Stimulated activated CD4-positive, alpha-beta T cell treated with anti-CD3 and anti-CD28 coated beads, Interleukin-15, amount 100 ng/mL, for 48 hours (primary cell): ENCODE results near the gene EME2.
A peak's percentile ranks its signal among the peaks of the same experiment; 100 is the strongest.

ENCODE experiments used
- DNase-seq, 2 donors: peaks; one replicate each; pipeline ENCODE4 v3.0.0-alpha.2; 2020; ENCODE audit warnings: low read depth in 2 of 2

The EME2 gene

DNA sequence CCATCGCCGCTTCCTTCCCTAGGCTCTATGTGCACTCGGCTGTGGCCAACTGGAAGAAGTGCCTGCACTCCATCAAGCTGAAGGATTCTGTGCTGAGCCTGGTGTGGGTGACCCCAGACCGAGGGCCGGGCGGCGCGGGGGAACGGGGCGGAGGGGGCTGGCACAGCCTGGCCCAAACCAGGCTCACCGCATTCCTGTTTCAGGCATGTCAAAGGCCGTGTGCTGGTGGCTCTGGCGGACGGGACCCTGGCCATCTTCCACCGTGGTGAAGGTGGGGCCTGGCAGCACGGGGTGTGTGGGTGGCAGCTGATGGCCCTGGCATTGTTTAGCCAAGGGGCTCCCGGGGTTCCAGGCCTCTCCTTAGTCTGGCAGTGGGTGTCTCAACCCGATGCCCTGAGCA lies 5.9 kb upstream of the EME2 start:
- DNase-seq = no peak

DNA sequence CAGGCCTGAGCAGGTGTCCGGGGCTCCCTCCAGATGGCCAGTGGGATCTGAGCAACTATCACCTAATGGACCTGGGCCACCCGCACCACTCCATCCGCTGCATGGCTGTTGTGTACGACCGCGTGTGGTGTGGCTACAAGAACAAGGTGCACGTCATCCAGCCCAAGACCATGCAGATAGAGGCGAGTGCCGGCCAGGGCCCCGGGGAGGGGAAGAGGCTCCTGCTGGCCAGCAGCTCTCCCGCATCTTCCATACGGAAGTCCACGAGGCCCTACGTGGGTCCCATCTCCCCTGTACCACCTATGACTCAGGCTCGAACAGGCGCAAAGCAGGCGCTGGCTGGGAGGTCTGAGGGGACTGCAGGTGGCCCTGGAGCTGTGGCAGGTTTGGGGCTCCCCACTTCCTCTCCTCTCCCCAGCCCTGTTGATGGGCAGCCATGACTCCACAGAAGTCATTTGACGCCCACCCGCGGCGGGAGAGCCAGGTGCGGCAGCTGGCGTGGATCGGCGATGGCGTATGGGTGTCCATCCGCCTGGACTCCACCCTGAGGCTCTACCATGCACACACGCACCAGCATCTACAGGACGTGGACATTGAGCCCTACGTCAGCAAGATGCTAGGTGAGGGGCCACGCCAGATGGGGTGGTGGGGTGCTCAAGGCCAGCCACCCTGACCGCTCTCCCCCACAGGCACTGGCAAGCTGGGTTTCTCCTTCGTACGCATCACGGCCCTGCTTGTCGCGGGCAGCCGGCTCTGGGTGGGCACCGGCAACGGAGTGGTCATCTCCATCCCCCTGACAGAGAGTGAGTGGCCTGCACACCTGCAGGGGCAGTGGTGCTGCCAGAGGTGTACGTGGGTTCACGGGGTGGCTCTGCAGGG lies 5.3 kb upstream of the EME2 start:
- DNase-seq = no peak

DNA sequence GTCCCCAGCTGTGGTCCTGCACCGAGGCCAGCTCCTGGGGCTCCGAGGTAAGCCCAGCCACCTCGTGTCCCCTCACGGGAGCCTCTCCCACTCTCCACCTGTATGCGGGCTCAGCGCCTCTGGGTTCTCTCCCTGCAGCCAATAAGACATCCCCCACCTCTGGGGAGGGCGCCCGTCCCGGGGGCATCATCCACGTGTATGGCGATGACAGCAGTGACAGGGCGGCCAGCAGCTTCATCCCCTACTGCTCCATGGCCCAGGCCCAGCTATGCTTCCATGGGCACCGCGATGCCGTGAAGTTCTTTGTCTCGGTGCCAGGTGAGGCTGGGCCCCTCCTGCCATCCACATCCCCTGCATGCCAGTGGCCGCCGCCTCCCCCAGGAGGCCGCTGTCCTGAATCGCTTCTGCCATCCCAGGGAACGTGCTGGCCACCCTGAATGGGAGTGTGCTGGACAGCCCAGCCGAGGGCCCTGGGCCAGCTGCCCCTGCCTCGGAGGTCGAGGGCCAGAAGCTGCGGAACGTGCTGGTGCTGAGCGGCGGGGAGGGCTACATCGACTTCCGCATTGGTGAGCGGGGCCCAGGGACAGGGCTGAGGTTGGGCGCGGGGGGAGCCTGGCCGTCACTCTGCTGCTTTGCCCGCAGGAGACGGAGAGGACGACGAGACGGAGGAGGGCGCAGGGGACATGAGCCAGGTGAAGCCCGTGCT lies 4.4 kb upstream of the EME2 start:
- DNase-seq = no peak

DNA sequence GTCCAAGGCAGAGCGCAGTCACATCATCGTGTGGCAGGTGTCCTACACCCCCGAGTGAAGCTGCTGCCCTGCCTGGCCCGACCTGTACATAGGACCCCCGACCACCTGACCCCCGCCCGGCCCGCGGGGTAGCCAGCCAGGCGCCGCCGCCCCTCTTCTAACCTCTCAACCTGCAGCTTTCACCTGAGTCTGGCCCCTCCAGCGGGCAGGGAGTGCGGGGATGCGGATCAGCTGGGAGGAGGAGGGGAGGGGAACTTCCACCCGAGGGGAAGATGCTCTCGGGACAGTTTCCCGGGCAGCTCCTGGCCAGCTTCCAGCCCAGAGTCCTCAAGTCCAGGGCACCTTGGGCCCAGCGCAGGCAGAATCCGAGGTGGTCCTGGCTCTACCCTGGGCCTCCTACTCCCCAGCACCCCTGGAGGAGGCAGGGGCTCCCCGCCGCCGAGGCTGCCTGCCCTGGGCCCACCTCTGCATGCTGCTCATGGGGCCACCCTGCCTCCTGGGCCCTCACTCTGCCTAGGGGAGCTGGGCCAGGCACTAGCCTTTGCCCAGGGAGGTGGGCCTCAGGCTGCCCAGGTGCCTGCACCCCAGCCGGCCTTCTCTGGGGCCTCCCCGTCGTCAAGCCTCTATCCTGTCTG lies 3.7 kb upstream of the EME2 start:
- no peak for DNase-seq

DNA sequence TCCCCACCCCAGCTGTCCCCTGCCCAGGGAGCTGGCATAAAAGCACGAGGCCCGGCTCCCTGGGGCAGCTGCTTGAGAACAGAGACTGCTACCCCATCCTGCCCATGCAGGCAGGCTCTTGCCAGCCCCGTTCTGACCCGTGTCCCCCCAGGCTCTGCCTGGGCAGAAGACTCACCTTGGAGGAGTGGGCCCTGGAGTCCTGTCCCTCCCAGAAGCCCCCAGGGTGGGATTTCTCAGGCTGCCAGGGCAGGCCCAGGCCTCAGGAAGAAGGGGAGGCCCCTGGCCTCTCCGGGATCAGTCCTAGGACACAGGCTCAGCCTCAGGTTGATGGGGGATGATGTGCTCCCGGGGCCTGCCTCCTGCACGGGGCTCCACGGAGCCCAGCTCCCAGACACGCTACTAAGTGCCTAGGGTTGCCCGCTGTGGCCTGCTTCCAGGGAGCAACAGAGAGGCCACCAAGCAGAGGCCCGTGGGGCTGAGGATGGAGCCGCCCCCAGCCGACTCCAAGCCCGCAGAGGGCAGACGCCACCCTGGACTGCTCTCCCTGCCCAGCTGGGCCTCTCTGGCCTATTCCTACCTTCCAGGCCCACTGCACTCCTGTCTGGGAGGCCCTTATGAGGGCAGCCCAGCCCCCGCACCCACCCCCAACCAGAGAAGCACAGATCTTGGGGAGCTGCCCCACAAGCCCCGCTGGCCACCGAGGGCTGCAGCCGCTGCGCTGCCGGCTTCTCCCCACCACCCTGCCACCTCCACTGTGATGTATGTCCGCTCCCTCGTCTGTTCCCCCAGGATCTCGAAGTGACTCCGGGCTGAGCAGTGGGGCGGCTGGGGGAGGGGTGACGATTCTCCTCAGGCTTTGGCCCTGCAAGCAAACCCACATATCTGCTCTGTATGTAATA lies 3.0 kb upstream of the EME2 start:
- no peak for DNase-seq

DNA sequence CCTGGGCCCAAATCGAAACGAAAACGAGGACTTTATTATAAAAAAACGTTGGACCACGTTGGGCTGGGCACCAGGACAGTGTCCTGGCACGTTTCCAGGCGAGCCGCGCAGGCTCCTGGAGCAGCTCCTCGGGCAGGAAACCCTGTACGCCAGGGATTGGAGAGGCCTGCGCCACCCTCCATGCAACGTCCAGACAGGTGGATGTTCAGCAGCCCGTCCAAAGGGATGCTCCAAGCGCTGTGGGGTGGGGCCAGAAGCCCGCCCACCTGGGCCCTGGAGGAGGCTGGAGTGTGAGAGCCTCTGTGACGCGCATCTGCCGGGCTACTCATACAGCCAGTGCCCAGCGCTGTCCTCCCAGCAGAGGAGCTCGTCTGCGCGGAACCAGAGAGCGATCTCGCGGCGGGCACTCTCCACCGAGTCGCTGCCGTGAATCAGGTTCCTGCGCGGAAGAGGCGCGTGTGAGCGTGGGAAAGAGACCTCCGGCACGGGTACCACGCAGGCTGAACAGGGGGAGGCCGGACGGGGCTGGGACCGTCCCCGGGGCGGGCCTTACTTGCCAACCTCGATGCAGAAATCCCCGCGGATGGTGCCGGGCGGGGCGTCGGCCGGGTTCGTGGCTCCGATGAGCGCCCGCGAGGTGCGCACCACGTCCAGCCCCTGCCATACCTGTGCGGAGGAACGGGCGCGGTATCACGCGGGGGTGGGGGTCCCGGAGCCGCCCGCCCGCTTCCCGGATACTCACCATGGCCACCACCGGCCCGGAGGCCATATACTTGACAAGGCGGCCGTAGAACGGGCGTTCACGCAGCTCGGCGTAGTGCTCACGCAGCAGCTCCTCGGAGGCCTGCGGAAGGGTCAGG lies 2.1 kb upstream of the EME2 start:
- DNase-seq = no peak

DNA sequence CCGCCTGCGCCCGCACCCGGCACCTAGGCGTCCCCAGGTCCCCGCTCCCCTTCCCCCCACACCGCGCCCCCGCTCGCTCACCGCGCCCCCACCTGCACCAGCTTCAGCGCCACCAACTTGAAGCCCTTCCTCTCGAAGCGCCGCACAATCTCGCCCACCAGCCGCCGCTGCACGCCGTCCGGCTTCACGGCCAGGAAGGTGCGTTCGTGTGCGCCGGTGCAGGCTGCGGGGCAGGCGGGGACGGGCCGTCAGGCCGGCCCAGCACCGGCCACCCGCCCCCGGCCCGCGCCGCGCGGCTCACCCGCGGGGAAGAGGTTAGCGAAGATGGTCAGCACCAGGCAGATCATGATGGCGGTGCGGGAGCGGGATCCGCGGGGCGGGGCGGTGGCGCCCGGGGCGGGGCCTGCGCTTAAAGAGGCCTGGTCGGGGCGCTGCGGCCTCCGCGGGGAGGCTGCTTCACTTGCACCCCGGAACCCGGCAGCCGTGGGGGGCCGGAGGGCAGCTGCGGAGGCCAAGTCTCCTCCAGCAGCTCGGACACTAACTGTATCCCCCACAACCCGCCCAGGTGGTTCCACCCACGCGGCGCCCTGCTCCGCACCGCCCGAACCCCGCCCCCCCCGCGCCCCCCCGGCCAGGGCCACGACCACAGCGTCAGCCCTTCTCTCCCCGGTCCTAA lies 1.3 kb upstream of the EME2 start, which contains the start of gene NME3:
TSS of gene NME3 (minus strand) at position 356 of the 676 bp plus-strand sequence. CDS start at position 347, 9 bp downstream.
- peak; percentile 63 to 75 for DNase-seq

DNA sequence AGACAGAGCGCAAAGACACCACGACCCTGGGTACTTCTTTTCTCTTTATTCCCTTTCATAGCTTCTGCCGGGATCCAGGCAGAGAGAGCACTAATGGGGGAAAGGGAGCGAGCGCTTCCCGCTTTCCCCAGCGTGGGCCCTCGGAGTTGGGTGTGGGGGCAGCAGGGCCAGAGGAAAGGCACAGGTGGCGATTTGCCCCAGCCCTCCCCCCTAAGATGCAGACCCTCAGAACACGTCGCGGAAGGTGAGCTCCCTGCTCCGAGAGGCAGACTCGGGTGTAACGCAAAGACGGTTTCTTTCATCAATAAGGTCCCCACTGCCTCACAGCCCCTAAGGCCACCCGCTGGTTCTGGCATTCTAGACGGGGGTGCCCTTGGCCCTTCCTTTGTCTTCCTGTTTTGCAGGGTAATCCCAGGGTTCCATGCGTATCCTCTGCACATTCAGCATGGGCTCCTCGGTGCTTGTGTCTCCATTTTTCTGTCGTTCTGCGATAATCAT lies 697 bp upstream of the EME2 start:
- no peak for DNase-seq

DNA sequence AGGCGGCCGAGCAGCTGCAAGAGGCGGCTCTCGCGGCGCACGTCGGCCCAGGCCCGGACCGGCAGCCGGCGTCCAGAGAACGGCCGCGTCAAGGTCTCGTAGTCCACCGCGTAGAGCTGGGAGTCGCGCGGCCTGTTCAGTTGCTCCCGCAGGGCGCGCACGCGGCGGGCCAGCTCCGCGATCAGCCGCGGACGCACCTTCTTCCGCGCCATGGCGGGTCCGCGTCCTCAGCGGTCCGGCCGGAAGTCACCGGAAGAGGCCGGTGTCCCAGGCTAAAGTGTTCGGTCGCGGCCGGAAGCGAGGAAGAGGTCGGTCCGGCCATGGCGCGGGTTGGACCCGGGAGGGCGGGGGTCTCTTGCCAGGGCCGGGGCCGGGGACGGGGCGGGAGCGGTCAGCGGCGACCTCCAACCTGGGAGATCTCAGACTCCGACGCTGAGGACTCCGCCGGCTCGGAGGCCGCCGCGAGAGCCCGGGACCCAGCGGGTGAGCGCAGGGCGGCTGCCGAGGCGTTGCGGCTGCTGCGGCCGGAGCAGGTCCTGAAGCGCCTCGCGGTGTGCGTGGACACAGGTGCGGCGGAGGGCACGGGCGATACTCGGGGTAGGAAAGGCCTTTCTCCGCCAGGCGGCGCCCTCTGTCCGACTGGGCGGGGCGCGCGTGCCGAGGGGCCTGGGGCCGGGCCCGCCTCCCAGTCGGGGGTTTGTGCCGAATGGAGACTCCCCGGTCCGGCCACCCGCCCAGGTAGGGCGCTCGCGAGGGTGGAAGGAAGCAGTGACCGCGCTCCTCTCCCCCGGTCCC lies 495 bp downstream of the EME2 start, which contains the start of gene MRPS34:
TSS of gene MRPS34 (minus strand) at position 227 of the 795 bp plus-strand sequence. CDS start at position 212, 15 bp downstream.
- DNase-seq = peak; percentile 72 to 76

DNA sequence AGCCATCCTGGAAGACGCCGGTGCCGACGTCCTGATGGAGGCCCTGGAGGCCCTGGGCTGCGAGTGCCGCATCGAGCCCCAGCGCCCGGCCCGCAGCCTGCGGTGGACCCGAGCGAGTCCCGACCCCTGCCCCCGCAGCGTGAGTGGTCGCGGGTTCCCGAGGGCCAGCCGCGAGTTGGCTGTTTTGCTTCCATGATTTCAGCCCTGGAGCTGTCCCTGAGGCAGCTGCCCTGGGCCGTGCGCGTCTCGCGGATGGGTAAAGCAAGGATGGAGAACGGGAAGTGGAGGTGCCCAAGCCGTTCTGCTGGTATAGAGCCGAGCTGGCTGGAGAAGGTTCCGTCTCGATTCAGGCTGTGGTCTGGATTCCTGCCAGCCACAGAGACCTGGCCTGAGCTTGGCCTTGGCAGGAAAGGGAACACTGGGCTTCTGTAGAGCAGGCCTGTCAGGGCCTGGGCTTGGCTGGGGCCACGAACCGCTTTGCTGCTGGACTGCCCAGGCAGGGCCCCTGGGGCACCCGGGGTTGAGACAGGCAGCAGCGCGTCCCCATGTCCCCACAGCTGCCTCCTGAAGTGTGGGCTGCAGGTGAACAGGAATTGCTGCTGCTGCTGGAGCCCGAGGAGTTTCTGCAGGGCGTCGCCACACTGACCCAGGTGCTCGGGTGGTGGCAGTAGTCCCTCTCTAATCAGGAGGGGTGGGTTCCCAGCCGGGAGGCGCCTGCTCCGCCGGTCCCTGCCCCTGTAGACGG lies 1.3 kb downstream of the EME2 start:
- DNase-seq = no peak

DNA sequence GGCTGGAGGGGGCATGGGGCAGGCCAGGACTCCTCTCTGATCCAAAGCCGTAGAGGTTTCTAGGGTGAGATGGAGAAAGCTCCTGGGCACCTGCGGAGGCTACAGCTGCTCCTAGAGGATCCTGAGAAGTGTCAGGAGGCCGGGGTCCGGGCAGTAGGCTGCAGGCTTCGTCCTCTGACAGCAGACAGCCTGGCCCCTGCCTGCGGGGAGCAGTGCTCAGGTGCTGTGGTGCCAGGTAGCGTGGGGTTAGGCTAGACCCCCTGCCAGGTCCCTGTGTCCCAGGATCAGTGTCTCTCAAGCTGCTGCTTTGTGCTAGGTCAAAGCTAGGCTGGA lies 1.8 kb downstream of the EME2 start:
- DNase-seq = no peak

DNA sequence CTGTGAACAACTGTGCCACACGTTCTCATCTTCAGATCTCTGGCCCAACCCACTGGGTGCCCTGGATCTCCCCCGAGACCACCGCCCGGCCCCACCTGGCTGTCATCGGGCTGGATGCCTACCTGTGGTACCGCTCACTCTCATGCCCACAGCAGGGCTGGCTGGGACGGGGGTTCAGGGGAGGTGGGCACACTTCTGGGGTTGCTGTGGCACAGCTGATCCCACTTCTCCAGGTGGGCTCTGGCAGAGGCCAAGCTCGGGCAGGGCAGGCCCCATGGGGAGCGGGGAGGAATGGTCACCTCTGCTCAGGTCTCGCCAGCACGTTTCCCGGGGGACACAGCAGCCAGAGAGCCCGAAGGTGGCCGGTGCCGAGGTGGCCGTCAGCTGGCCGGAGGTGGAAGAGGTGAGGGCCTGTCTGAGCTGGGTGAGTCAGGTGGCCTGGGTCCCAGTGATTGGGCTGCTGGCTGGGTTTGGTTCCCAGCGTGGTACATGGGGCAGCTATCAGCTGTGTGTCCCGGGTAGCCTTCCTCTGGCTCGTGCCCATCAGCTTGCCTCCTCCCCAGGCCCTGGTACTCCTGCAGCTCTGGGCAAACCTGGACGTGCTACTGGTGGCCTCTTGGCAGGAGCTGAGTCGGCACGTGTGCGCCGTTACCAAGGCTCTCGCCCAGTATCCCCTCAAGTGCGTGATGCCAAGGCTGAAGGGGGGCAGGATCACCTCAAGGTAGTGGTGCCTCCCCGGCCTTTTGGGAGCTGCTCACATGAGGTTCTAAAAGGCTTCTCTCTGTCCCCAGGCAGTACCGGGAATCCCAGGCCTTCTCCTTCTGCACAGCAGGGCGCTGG lies 2.6 kb downstream of the EME2 start:
- DNase-seq = no peak

DNA sequence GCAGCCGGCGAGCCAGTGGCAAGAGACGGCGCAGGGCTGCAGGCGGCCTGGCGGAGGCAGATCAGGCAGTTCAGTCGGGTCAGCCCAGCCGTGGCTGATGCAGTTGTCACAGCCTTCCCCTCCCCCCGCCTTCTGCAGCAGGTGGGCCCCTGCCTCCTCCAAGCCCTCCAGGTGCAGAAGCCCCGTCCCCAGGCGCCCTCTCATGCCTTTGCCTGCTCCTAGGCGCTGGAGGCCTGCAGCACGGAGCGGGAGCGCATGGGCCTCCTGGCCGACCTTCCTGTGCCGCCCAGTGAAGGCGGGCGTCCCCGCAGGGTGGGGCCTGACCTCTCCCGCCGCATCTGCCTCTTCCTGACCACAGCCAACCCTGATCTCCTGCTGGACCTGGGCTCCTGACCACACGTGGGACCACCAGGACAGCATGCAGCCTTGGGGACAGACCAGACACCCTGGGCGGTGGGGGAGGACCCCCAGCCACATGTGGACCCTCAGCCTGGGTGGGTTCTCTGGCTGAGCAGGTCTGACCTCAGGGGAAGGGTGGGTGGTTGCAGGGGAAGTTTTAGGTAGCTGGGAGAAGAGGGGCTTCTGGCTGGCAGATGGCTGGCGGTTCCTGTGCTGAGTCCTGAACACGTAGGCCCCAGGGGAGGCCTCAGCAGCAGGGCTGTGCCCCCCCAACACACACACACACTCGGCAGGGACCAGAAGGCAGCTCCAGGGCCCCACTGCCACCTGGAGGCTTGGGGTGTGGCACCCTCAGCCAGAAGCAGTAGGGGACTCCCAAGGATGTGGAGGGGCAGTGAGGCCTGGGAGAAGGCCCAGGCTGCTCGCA lies 3.4 kb downstream of the EME2 start:
- DNase-seq = no peak

DNA sequence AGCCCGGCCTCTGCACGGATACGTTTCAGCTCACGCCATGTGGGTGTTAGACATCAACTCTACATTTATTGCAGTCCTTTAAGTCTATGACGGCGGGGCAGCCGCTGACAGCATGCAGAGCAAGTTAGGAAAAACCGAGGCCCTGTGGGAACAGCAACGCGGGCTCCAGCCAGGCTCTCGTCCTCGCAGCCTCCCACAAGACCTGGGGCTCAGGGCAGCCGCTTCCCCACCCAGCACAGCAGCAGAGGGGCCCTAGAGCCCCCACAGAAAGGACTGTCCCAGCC lies 4.0 kb downstream of the EME2 start:
- DNase-seq = no peak

DNA sequence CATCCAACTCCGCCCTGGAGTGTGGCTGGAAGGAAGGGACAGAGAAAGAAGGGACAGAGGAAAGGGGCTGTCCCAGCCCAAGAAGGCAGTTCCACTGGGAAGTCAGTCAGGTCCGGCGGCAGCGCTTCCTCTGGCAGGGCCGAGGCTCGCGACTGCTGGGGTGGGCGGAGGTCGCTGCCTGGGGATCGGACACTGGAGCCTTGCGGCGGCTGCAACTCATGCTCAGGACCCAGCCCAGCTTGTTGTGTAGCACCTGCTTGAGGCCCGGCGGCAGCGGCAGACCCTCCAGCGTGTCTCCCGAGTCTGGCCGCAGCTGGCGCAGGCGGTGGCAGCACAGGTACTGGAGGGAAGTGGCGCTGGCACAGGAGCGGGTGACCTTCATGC lies 4.4 kb downstream of the EME2 start:
- DNase-seq = no peak

DNA sequence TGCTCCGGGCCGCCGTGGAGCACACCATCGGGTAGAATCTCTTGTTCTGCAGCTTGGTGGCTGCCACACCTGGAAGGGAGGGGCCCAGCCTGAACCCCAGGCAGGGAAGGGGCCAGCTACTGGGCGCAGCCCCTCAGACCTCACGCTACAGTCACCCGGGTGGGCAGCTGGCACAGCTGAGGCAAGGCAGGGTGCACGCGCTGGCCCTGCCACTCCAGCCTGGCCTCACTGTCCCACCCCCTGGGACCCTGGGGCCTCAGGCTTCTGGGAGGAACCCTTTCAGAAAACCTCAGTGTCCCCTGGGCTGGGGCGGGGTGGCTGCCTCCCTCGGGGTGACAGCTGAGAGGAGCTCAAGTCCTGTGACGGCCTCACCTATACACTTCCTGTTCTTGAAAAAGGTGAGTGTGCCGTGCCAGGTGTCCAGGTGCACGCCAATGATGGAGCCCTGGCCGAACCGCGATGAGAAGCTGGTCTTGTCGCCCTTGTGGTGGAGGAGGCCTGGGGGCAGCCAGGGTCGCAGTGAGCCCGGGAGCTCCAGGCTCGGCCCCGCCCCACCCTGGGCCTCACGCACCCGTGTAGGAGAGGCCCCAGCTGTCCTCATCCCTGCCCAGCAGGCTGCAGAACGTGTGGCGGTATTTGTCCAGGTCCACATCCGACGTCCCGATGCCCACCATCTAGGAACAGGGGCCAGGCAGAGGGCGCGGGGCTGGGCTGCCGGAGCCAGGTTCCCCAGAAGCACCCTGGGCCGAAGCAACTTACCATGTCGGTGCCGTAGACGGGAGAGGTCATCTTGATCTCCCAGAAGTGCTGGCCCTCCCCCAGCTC lies 5.0 kb downstream of the EME2 start:
- DNase-seq = no peak
